ENCODE measurements around the gene ERN1.

DNA sequence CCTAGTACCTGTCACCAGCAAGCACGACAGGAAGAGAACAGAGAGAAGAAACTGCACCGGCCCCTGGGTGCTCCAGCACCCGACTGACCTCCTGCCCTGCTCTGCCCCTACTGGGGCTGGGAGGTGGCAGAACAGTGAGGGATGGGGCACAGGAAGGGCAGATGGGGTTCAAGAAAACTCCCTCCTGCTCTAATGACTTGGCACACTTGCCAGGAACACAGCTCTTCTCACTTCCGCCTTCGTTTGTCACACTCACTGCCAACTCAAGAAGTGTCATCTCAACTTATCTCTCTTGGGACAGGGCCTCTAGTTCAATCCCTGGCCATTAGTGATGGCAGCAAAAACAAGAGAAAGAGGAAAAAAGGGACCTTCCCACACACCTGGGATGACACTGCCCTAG lies 66.9 kb downstream of the ERN1 start:
- TF ChIP-seq YY1 (IDR thresholded peaks at IDR 0.05; ENCODE audit: insufficient read depth, insufficient replicate concordance, low read depth, low read length) (no peak), ZNF24 (IDR thresholded peaks at IDR 0.05) (no peak)

All from HepG2 (cell line).